Activated CD8-positive, alpha-beta memory T cell treated with anti-CD3 and anti-CD28 coated beads, Interleukin-2, amount 50 U/mL, for 1 hour (primary cell): ENCODE measurements around the gene TPI1.
"Not testable (repeated sequence)": the region's sequence is repeated elsewhere in the genome, so short reads cannot be mapped to it uniquely, and the experiment has no call there.

Experiments used
- DNase-seq: peaks from one replicate; pipeline ENCODE4 v3.0.0-alpha.2; 2020; ENCODE audit errors: extremely low read depth

TPI1 gene

GRCh38 chr12:6847676-6848075, 19.7 kb upstream of the TPI1 start:
- DNase-seq, result no peak

- DNase-seq, result no peak
These were observed 17.9 kb upstream of the TPI1 start for GRCh38 chr12:6849427-6849826.

GRCh38 chr12:6849976-6850560, 17.3 kb upstream of the TPI1 start:
- no peak for DNase-seq

GRCh38 chr12:6850796-6851152, 16.6 kb upstream of the TPI1 start:
- no peak for DNase-seq

- peak; percentile 86 for DNase-seq
These were observed 16.0 kb upstream of the TPI1 start, which contains the start of gene CDCA3 for GRCh38 chr12:6851153-6851920. CDCA3 (minus strand) TSS chr12:6851286; CDS start chr12:6850952, 334 bp downstream.

GRCh38 chr12:6851921-6852650, 15.2 kb upstream of the TPI1 start, which contains the start of gene USP5:
USP5 (plus strand) TSS chr12:6852150; CDS start chr12:6852180, 30 bp downstream.
- DNase-seq, result peak; percentile 94

GRCh38 chr12:6852651-6853354, 14.5 kb upstream of the TPI1 start:
- no peak for DNase-seq

GRCh38 chr12:6853626-6854025, 13.7 kb upstream of the TPI1 start:
- DNase-seq, result no peak

GRCh38 chr12:6854036-6854435, 13.3 kb upstream of the TPI1 start:
- DNase-seq, result no peak

- no peak for DNase-seq
These were observed 12.0 kb upstream of the TPI1 start for GRCh38 chr12:6855322-6855721.

GRCh38 chr12:6858799-6859198, 8.5 kb upstream of the TPI1 start:
- no peak for DNase-seq

GRCh38 chr12:6860116-6860515, 7.2 kb upstream of the TPI1 start:
- DNase-seq, result no peak

GRCh38 chr12:6860942-6861341, 6.4 kb upstream of the TPI1 start:
- no peak for DNase-seq

- no peak for DNase-seq
These were observed 5.9 kb upstream of the TPI1 start for GRCh38 chr12:6861391-6861790.

GRCh38 chr12:6863033-6863432, 4.3 kb upstream of the TPI1 start:
- DNase-seq, result no peak

GRCh38 chr12:6863586-6864321, 3.6 kb upstream of the TPI1 start:
- no peak for DNase-seq

GRCh38 chr12:6865307-6865706, 2.0 kb upstream of the TPI1 start:
- not testable (repeated sequence) for DNase-seq

GRCh38 chr12:6866163-6866919, 990 bp upstream of the TPI1 start:
- DNase-seq, result no peak

- DNase-seq, result no peak
These were observed 365 bp upstream of the TPI1 start for GRCh38 chr12:6866920-6867412.

- DNase-seq, result no peak
These were observed 1.1 kb downstream of the TPI1 start for GRCh38 chr12:6868211-6869048.
